Measurements from ENCODE around the gene GPR87.

GPR87 gene

DNA sequence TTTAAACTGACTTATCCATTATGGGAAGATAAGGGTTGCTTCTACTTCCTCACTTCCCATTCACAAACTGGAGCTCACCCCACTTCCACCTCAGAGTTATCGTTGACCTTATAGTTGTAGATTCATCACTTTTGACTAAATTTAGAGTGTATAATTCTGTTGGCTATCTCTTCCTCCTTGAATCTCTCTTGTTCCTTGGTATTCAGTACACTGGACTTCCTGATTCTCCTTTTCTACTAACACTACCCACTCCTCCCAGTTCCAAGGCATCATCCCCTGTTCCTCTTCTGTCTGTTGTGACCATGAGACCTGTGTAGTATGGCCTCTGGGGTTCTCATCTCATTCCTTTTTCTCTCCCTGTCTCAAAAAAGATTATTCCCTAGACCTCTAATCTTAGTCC is 5.9 kb upstream of the GPR87 start:
- Histone ChIP-seq H3K14ac (ENCODE audit: low read length in 2 of 2) (no peak overlapping the region), H3K27me3 (ENCODE audit: control insufficient read depth in 1 of 2, insufficient read depth in 1 of 2, low read length in 2 of 2) (no peaks in the 10 kb centered on the region), H3K23ac (ENCODE audit: low read length in 2 of 2) (no peak overlapping the region), H3K9me3 (ENCODE audit: control insufficient read depth, low read length) (no peaks in the 10 kb centered on the region), H2BK12ac (ENCODE audit: low read length in 2 of 2) (no peak overlapping the region), H2BK5ac (ENCODE audit: low read depth, low read length, poor library complexity, severe bottlenecking) (no peak overlapping the region), H3K9ac (ENCODE audit: low read length) (no peak overlapping the region), H3K18ac (ENCODE audit: low read depth in 1 of 2, low read length in 2 of 2) (no peak overlapping the region), H3K4ac (ENCODE audit: low read depth in 1 of 2, low read length in 2 of 2) (no peak overlapping the region), H3K4me2 (ENCODE audit: low read length, poor library complexity, severe bottlenecking) (no peak overlapping the region), H4K8ac (ENCODE audit: low read length) (no peak overlapping the region), H2AK5ac (ENCODE audit: low read length, severe bottlenecking) (no peak overlapping the region), H3K27ac (ENCODE audit: low read length, poor library complexity, severe bottlenecking) (no peak overlapping the region), H2BK120ac (ENCODE audit: low read depth, low read length) (no peak overlapping the region), H3K36me3 (ENCODE audit: control insufficient read depth in 1 of 2, insufficient read depth in 2 of 2, low read depth in 1 of 2, low read length in 2 of 2) (no peaks in the 10 kb centered on the region), H3K4me3 (ENCODE audit: insufficient read depth in 1 of 2, low read depth in 1 of 2, low read length in 2 of 2) (no peak overlapping the region), H3K79me1 (replicated peaks; ENCODE audit: low read length, poor library complexity, severe bottlenecking) (no peaks in the 10 kb centered on the region), H2AFZ (ENCODE audit: low read depth, low read length) (no peak overlapping the region), H4K91ac (ENCODE audit: low read length) (no peak overlapping the region), H3K4me1 (ENCODE audit: control insufficient read depth, insufficient read depth, low read depth, low read length) (no peaks in the 10 kb centered on the region), H2BK15ac (ENCODE audit: low read depth, poor library complexity, severe bottlenecking) (no peak overlapping the region)
- WGBS, result no CpG with 5 or more reads among the region's 1 CpG
- no peak for DNase-seq

GRCh38 chr3:151321526-151321925 is 4.9 kb upstream of the GPR87 start:
- no peak overlapping the region for H3K9ac ChIP-seq (ENCODE audit: low read length)
- WGBS, result 88% methylated on average over 1 of the region's 1 CpG

DNA sequence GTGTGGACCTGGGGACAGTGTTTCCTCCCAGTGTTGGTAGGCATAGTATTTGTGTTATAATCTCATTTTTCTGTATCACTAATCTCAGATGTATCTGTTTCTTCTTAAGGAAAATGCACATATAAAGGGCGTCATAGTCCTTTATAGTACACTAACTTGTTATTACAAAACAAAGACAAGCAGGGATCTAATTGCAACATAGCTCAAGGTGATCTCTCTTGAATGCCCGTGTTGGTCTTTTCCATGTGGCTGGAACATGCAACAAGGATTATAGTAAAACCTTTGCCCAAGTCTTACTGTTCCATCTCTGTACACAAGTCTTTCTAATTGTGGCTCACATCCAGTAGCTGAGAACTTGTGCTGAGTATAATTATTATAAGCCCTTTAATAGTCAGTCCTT is 3.5 kb upstream of the GPR87 start:
- no peak overlapping the region for H3K4me2 ChIP-seq (ENCODE audit: low read length, poor library complexity, severe bottlenecking)
- H3K9me3 ChIP-seq (ENCODE audit: control insufficient read depth, low read length), result no peaks in the 10 kb centered on the region
- no peak overlapping the region for H2BK15ac ChIP-seq (ENCODE audit: low read depth, poor library complexity, severe bottlenecking)
- H2BK120ac ChIP-seq (ENCODE audit: low read depth, low read length), result no peak overlapping the region
- no peak overlapping the region for H3K23ac ChIP-seq (ENCODE audit: low read length in 2 of 2)
- 100% methylated on average over 2 of the region's 2 CpGs for WGBS
- H3K14ac ChIP-seq (ENCODE audit: low read length in 2 of 2), result no peak overlapping the region
- H3K4ac ChIP-seq (ENCODE audit: low read depth in 1 of 2, low read length in 2 of 2), result no peak overlapping the region
- no peak overlapping the region for H2BK5ac ChIP-seq (ENCODE audit: low read depth, low read length, poor library complexity, severe bottlenecking)
- no peak overlapping the region for H2AK5ac ChIP-seq (ENCODE audit: low read length, severe bottlenecking)
- no peak overlapping the region for H2BK12ac ChIP-seq (ENCODE audit: low read length in 2 of 2)
- H3K27ac ChIP-seq (ENCODE audit: low read length, poor library complexity, severe bottlenecking), result no peak overlapping the region
- no peak overlapping the region for H3K18ac ChIP-seq (ENCODE audit: low read depth in 1 of 2, low read length in 2 of 2)
- no peak overlapping the region for H2AFZ ChIP-seq (ENCODE audit: low read depth, low read length)
- H3K4me3 ChIP-seq (ENCODE audit: insufficient read depth in 1 of 2, low read depth in 1 of 2, low read length in 2 of 2), result no peak overlapping the region
- DNase-seq, result no peak
- no peaks in the 10 kb centered on the region for H3K36me3 ChIP-seq (ENCODE audit: control insufficient read depth in 1 of 2, insufficient read depth in 2 of 2, low read depth in 1 of 2, low read length in 2 of 2)
- H3K27me3 ChIP-seq (ENCODE audit: control insufficient read depth in 1 of 2, insufficient read depth in 1 of 2, low read length in 2 of 2), result no peaks in the 10 kb centered on the region
- no peaks in the 10 kb centered on the region for H3K79me1 ChIP-seq (replicated peaks; ENCODE audit: low read length, poor library complexity, severe bottlenecking)
- no peak overlapping the region for H4K91ac ChIP-seq (ENCODE audit: low read length)
- no peak overlapping the region for H3K9ac ChIP-seq (ENCODE audit: low read length)
- H4K8ac ChIP-seq (ENCODE audit: low read length), result no peak overlapping the region
- H3K4me1 ChIP-seq (ENCODE audit: control insufficient read depth, insufficient read depth, low read depth, low read length), result no peaks in the 10 kb centered on the region

More at GRCh38 chr3:151321526-151321925, 4.9 kb upstream of the GPR87 start:
- Histone ChIP-seq H3K27me3 (ENCODE audit: control insufficient read depth in 1 of 2, insufficient read depth in 1 of 2, low read length in 2 of 2) (no peaks in the 10 kb centered on the region), H2BK5ac (ENCODE audit: low read depth, low read length, poor library complexity, severe bottlenecking) (no peak overlapping the region), H2BK15ac (ENCODE audit: low read depth, poor library complexity, severe bottlenecking) (no peak overlapping the region), H2AK5ac (ENCODE audit: low read length, severe bottlenecking) (no peak overlapping the region), H3K4me1 (ENCODE audit: control insufficient read depth, insufficient read depth, low read depth, low read length) (no peaks in the 10 kb centered on the region), H3K4me3 (ENCODE audit: insufficient read depth in 1 of 2, low read depth in 1 of 2, low read length in 2 of 2) (no peak overlapping the region), H2BK120ac (ENCODE audit: low read depth, low read length) (no peak overlapping the region), H3K27ac (ENCODE audit: low read length, poor library complexity, severe bottlenecking) (no peak overlapping the region), H3K79me1 (replicated peaks; ENCODE audit: low read length, poor library complexity, severe bottlenecking) (no peaks in the 10 kb centered on the region), H4K91ac (ENCODE audit: low read length) (no peak overlapping the region), H2BK12ac (ENCODE audit: low read length in 2 of 2) (no peak overlapping the region), H3K36me3 (ENCODE audit: control insufficient read depth in 1 of 2, insufficient read depth in 2 of 2, low read depth in 1 of 2, low read length in 2 of 2) (no peaks in the 10 kb centered on the region), H3K18ac (ENCODE audit: low read depth in 1 of 2, low read length in 2 of 2) (no peak overlapping the region), H3K4ac (ENCODE audit: low read depth in 1 of 2, low read length in 2 of 2) (no peak overlapping the region), H3K14ac (ENCODE audit: low read length in 2 of 2) (no peak overlapping the region), H4K8ac (ENCODE audit: low read length) (no peak overlapping the region), H3K9me3 (ENCODE audit: control insufficient read depth, low read length) (no peaks in the 10 kb centered on the region), H3K4me2 (ENCODE audit: low read length, poor library complexity, severe bottlenecking) (no peak overlapping the region), H3K23ac (ENCODE audit: low read length in 2 of 2) (no peak overlapping the region), H2AFZ (ENCODE audit: low read depth, low read length) (no peak overlapping the region)
- no peak for DNase-seq

- no peaks in the 10 kb centered on the region for H3K27me3 ChIP-seq (ENCODE audit: control insufficient read depth in 1 of 2, insufficient read depth in 1 of 2, low read length in 2 of 2)
Observed at GRCh38 chr3:151319628-151320027, 3.0 kb upstream of the GPR87 start.

More at GRCh38 chr3:151319628-151320027, 3.0 kb upstream of the GPR87 start:
- Histone ChIP-seq H2BK12ac (ENCODE audit: low read length in 2 of 2) (no peak overlapping the region), H4K8ac (ENCODE audit: low read length) (no peak overlapping the region), H3K27ac (ENCODE audit: low read length, poor library complexity, severe bottlenecking) (no peak overlapping the region), H3K9ac (ENCODE audit: low read length) (no peak overlapping the region), H2BK5ac (ENCODE audit: low read depth, low read length, poor library complexity, severe bottlenecking) (no peak overlapping the region), H3K36me3 (ENCODE audit: control insufficient read depth in 1 of 2, insufficient read depth in 2 of 2, low read depth in 1 of 2, low read length in 2 of 2) (no peaks in the 10 kb centered on the region), H2BK15ac (ENCODE audit: low read depth, poor library complexity, severe bottlenecking) (no peak overlapping the region), H3K4me3 (ENCODE audit: insufficient read depth in 1 of 2, low read depth in 1 of 2, low read length in 2 of 2) (no peak overlapping the region), H3K4ac (ENCODE audit: low read depth in 1 of 2, low read length in 2 of 2) (no peak overlapping the region), H2BK120ac (ENCODE audit: low read depth, low read length) (no peak overlapping the region), H3K4me1 (ENCODE audit: control insufficient read depth, insufficient read depth, low read depth, low read length) (no peaks in the 10 kb centered on the region), H3K4me2 (ENCODE audit: low read length, poor library complexity, severe bottlenecking) (no peak overlapping the region), H3K14ac (ENCODE audit: low read length in 2 of 2) (no peak overlapping the region), H2AK5ac (ENCODE audit: low read length, severe bottlenecking) (no peak overlapping the region), H2AFZ (ENCODE audit: low read depth, low read length) (no peak overlapping the region), H3K9me3 (ENCODE audit: control insufficient read depth, low read length) (no peaks in the 10 kb centered on the region), H3K23ac (ENCODE audit: low read length in 2 of 2) (no peak overlapping the region), H3K79me1 (replicated peaks; ENCODE audit: low read length, poor library complexity, severe bottlenecking) (no peaks in the 10 kb centered on the region), H3K18ac (ENCODE audit: low read depth in 1 of 2, low read length in 2 of 2) (no peak overlapping the region), H4K91ac (ENCODE audit: low read length) (no peak overlapping the region)
- 90% methylated on average over 4 of the region's 4 CpGs for WGBS
- DNase-seq, result no peak
